ENCODE data around the gene KATNBL1.
A peak's percentile ranks its signal among the peaks of the same experiment; 100 is the strongest.
"Not testable (repeated sequence)": the region's sequence is repeated elsewhere in the genome, so short reads cannot be mapped to it uniquely, and the experiment has no call there.

Gene KATNBL1

DNA sequence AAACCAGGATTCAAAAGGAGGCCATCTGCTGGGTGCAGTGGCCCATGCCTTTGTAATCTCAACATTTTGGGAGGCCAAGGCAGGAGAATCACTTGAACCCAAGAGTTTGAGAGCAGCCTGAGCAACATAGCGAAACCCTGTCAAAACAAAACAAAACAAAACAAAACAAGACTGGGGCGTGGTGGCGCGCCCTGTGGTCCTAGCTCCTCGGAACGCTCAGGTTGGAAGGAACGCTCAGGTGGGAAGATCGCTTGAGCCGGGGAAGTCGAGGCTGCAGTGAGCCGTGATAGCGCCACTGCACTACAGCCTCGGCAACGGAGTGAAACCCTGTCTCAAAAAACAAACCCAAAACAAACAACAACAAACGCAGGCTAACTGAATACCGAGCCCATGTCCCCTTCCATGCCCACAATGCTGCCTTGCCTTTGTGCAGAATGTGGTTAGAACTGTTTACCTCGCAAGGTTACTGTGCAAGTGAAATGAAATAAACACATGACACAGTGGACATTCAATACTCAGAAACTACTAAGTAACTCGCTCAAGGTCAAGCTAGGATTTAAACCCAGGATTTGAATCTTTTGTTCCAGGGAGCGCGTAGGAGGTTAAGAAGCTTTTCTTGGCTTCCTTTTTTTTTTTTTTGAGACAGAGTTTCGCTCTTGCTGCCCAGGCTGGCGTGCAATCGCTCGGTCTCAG, 14.2 kb upstream of the KATNBL1 start:
- H3K4me3 Mint-ChIP-seq: peak overlapping the region; percentile 95 to 98
- H3K9me3 Mint-ChIP-seq: no peaks in the 10 kb centered on the region
- H3K36me3 Mint-ChIP-seq: peaks cover 19 to 23% of the 10 kb centered on the region in 2 donors
- DNase-seq: no peak
- peak overlapping the region; percentile 93 for H3K27ac Mint-ChIP-seq
- peaks cover 16 to 26% of the 10 kb centered on the region in 2 donors for H3K4me1 Mint-ChIP-seq
- H3K27me3 Mint-ChIP-seq: no peaks in the 10 kb centered on the region
- peak; percentile 34 to 38 for ATAC-seq (replicated peaks)

DNA sequence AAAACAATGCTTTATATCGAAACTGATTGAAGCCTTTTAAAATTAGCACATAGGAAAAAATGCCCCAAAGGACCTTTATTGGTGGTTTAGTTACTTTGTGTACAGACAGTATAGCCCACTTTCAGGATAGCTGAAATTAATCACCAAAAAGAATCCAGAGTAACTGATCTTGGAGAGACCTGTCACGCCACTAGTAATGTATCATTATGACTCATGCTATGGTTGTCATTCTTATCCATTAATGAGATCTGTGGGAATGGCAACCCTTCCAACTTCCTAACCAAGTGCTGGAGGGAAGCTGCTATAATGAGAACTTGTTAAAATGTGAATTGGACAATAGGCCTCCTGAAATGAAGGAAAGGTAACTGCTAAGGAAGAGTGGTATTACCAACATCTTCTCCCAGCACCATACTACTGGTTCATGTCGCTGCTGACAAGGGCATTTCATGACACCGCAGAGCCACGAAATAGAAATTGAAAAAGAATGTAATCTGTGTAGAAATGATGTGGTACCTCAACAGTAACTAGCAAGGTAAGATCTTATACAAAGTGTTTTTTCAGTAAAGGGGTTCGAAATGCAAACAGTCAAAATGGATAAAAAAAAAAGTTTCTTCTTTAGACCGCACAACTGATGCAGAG, 7.8 kb upstream of the KATNBL1 start:
- Mint-ChIP-seq H3K27ac (no peak overlapping the region), H3K27me3 (peaks cover 6 to 16% of the 10 kb centered on the region in 2 donors), H3K4me1 (no peaks in the 10 kb centered on the region), H3K36me3 (no peaks in the 10 kb centered on the region), H3K4me3 (no peak overlapping the region), H3K9me3 (no peaks in the 10 kb centered on the region)
- DNase-seq: no peak
- no peak for ATAC-seq (replicated peaks)

DNA sequence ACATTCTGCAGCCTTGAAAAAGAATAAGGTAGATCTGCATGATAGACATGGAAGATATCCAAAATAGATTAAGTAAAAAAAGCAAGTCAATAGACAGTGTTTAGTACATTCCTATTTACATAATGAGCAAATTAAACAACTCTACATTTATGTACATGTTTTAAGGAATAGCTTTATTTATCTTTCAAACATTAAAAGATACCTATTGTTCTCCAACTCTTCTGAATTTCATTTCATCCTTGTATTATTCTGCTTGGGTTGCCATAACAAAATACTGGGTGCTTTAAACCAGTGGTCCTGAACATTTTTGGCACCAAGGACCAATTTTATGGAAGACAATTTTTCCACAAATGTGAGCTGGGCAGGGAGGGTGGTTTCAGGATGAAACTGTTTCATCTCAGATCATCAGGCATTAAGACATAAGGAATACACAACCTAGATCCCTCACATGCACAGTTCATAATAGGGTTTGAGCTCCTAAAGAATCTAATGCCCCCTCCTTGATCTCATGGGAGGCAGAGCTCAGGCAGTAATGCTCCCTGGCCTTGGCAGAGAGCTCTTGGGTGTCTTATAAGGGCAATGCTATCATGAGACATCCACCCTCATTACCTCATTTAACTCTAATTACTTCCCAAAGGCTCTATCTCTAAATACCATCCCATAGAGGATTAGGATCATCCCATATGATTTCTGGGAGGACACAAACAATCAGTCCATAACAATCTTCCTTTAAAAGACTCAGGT, 6.8 kb upstream of the KATNBL1 start:
- Mint-ChIP-seq H3K27me3 (peaks cover 6 to 16% of the 10 kb centered on the region in 2 donors), H3K36me3 (no peaks in the 10 kb centered on the region), H3K4me3 (no peak overlapping the region), H3K27ac (no peak overlapping the region), H3K4me1 (no peaks in the 10 kb centered on the region), H3K9me3 (no peaks in the 10 kb centered on the region)
- ATAC-seq (replicated peaks) (no peak), DNase-seq (no peak)

DNA sequence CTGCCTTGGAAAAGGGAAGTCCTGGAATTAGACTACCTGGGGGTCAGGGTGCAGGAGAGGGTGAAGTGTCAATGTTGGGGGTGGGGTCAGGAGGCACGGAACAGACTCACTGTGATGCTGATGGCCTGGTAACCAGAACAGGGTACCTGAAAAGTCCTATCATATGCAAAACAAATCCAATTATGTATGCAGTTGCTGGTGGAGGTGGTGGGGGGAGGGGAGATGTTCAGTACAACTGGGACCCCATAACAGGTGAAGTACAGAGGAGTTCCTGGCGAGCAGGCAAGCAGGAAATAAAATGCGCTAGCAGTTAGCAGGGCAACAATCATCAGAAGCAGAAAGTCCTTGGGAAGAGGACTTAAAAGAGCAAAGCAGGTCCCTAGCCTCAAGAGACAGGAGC, 4.2 kb upstream of the KATNBL1 start:
- Mint-ChIP-seq H3K9me3 (no peaks in the 10 kb centered on the region), H3K36me3 (no peaks in the 10 kb centered on the region), H3K27me3 (peaks cover 6 to 16% of the 10 kb centered on the region in 2 donors), H3K27ac (no peak overlapping the region), H3K4me3 (no peak overlapping the region), H3K4me1 (peaks cover 1 to 9% of the 10 kb centered on the region in 2 donors)
- DNase-seq: no peak
- ATAC-seq (replicated peaks): no peak

DNA sequence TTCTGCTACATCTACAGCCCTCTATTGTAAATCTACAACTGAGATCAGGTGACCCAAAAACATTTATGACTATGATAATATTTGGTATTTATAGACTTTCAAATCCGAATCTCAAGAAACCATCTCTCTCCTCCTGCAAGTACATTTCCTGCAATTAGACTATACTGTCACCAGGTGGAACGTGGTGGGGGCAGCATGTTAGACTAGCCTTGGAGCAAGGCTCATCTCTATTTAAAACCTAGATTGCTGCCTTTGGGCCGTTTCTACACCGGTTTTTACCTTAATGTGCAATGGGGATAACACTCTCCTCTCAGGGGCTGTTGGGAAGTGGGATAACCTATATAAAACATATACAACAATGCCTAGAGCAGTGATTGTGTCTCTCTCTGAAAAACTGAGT, 3.8 kb upstream of the KATNBL1 start:
- H3K4me1 Mint-ChIP-seq: peaks cover 1 to 11% of the 10 kb centered on the region in 2 donors
- no peaks in the 10 kb centered on the region for H3K36me3 Mint-ChIP-seq
- DNase-seq (no peak), ATAC-seq (replicated peaks) (no peak)
- H3K27ac Mint-ChIP-seq: no peak overlapping the region
- H3K9me3 Mint-ChIP-seq: no peaks in the 10 kb centered on the region
- no peak overlapping the region for H3K4me3 Mint-ChIP-seq
- peaks cover 6 to 16% of the 10 kb centered on the region in 2 donors for H3K27me3 Mint-ChIP-seq

DNA sequence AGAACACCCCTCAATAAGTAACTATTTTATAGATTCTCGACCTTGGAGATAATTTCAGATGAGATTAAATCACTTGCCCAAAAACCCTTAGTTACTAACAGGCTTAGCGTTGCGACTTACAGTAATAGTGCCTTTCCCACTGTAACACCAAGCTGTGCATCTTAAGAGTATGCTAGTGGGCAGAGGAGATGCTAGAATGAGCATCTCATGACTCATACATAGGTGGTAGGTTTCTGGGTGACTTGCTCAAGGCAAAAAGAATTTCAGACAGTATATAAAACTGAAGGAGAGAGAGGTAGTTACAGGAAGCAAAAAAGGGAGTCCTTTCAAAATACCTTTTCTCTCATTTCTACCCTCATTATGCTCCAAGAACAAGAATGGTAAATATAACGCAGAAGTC, 3.9 kb downstream of the KATNBL1 start:
- Mint-ChIP-seq H3K4me1 (peaks cover 16 to 42% of the 10 kb centered on the region in 2 donors), H3K27me3 (no peaks in the 10 kb centered on the region), H3K36me3 (peaks cover 13 to 20% of the 10 kb centered on the region in 2 donors), H3K4me3 (no peak overlapping the region), H3K9me3 (no peaks in the 10 kb centered on the region), H3K27ac (no peak overlapping the region)
- ATAC-seq (replicated peaks): no peak
- no peak for DNase-seq

DNA sequence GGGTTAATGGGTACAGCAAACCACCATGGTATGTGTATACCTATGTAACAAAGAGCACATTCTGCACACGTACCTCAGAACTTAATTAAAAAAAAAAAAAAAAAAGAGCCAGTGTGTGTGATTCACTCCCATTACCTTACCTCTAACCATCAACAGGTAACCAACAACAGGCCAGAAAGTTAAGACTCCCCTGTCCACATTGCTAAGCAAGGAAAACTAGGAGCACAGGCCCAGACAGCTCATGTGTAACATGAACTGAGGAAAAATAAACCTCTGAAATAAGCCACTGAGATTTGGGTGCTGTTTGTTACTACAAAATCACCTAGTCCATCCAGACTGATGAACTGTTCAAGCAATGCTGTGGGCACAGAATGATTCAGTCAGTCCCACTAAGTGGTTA, 6.0 kb downstream of the KATNBL1 start:
- Mint-ChIP-seq H3K4me3 (no peak overlapping the region), H3K9me3 (peaks cover 0 to 1% of the 10 kb centered on the region in 2 donors), H3K27ac (no peak overlapping the region), H3K27me3 (no peaks in the 10 kb centered on the region), H3K4me1 (peaks cover 15 to 39% of the 10 kb centered on the region in 2 donors), H3K36me3 (peaks cover 29 to 38% of the 10 kb centered on the region in 2 donors)
- ATAC-seq (replicated peaks) (no peak), DNase-seq (no peak)

DNA sequence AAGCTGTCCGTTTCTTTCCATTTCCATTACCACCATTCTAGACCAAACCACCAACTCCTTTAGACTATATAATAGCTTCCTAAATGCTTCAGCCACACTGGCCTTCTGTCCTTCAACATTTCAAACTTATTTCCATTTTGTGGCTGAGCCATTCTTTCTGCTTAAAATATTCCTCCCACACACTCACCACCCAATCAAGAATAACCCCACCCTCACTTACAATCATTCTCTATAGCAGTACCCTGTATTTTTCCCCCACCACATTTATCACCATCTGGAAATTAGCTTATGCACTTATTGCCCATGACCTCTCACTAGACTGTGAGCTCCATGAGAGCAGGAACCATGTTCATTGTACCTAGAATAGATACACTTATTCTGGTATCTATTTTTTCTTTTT, 6.6 kb downstream of the KATNBL1 start:
- H3K27me3 Mint-ChIP-seq: no peaks in the 10 kb centered on the region
- DNase-seq (no peak), ATAC-seq (replicated peaks) (no peak)
- H3K9me3 Mint-ChIP-seq: peaks cover 0 to 1% of the 10 kb centered on the region in 2 donors
- H3K4me1 Mint-ChIP-seq: peaks cover 13 to 33% of the 10 kb centered on the region in 2 donors
- peaks cover 32 to 38% of the 10 kb centered on the region in 2 donors for H3K36me3 Mint-ChIP-seq
- H3K4me3 Mint-ChIP-seq: no peak overlapping the region
- H3K27ac Mint-ChIP-seq: peak overlapping the region; percentile 0

DNA sequence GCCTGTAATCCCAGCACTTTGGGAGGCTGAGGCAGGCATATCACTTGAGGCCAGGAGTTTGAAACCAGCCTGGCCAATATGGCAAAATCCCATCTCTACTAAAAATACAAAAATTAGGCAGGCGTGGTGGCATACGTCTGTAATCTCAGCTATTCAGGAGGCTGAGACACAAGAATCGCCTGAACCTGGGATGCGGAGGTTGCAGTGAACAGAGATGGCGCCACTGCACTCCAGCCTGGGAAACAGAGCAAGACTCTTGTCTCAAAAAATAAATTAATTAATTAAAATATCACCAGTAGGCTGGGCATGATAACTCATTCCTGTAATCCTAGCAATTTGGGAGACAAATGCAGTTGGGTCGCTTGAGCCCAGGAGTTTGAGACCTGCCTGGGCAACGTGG, 16.6 kb downstream of the KATNBL1 start:
- ATAC-seq (replicated peaks); H3K4me3 Mint-ChIP-seq; DNase-seq; H3K9me3 Mint-ChIP-seq; H3K27me3 Mint-ChIP-seq; H3K27ac Mint-ChIP-seq: not testable (repeated sequence)
- Mint-ChIP-seq H3K4me1 (peaks cover 11 to 26% of the 10 kb centered on the region in 2 donors), H3K36me3 (peaks cover 7 to 29% of the 10 kb centered on the region in 2 donors)

DNA sequence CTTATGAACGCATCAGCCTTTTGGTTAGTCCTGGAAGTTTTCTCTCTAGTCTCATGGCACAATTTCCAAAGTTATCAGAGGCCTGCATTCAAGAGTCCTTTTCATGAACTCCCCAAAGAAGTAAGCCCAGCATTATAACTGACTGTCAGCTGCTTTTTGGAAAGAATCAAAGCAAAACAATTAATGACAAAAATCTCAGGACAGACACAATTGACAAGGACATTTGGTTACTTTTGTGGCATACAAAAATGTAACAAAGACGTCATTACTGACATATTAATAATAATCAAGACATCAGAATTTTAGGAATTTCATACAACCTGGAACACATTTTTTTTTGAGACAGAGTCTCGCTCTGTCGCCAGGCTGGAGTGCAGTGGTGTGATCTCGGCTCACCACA, 21.2 kb downstream of the KATNBL1 start:
- Mint-ChIP-seq H3K4me1 (peaks cover 5 to 35% of the 10 kb centered on the region in 2 donors), H3K4me3 (no peak overlapping the region), H3K27me3 (no peaks in the 10 kb centered on the region), H3K9me3 (peaks cover 0 to 3% of the 10 kb centered on the region in 2 donors), H3K27ac (no peak overlapping the region), H3K36me3 (peaks cover 14 to 29% of the 10 kb centered on the region in 2 donors)
- no peak for ATAC-seq (replicated peaks)
- no peak for DNase-seq

DNA sequence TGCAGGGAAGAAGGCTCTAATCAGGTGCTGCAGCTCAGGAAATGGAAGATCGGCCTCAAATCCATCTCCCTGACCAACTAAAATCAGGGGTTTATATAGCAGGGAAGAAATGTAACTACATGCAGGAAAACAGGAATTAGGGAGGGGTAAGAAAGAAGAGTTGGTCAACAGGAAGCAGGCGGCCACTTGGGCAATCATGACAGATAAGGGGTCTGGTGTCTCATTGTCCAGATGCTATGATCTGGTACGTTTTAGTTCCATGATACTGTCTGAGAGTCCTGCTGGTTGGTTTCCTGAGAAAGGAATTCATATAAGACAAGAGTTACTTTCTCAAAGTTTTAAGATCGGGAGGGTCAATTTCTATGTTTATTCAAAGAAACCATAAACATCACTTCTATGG, 24.2 kb downstream of the KATNBL1 start:
- peaks cover 16 to 31% of the 10 kb centered on the region in 2 donors for H3K36me3 Mint-ChIP-seq
- peaks cover 8 to 36% of the 10 kb centered on the region in 2 donors for H3K4me1 Mint-ChIP-seq
- peaks cover 0 to 3% of the 10 kb centered on the region in 2 donors for H3K9me3 Mint-ChIP-seq
- no peak for ATAC-seq (replicated peaks)
- DNase-seq: no peak
- no peak overlapping the region for H3K27ac Mint-ChIP-seq
- no peaks in the 10 kb centered on the region for H3K27me3 Mint-ChIP-seq
- H3K4me3 Mint-ChIP-seq: no peak overlapping the region

DNA sequence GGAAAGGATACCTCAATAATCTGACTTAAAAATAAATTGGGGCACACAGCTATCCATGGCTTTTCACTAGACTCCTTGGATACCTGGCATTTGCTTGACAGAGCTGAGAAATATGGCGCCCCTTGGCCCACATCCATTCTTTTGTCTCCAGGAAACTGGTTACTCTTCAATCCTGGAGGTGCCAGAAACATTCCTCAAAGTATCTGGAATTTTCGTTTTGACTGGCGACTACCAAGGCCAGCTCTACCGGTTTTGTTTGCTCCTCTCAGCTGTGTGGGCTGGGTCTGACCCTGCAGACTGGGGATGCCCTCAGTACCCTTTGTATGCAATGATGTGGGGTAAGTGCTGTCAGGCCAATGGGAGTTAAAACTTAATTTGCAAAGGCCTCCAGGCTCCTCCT, 27.0 kb downstream of the KATNBL1 start:
- no peak overlapping the region for H3K27ac Mint-ChIP-seq

DNA sequence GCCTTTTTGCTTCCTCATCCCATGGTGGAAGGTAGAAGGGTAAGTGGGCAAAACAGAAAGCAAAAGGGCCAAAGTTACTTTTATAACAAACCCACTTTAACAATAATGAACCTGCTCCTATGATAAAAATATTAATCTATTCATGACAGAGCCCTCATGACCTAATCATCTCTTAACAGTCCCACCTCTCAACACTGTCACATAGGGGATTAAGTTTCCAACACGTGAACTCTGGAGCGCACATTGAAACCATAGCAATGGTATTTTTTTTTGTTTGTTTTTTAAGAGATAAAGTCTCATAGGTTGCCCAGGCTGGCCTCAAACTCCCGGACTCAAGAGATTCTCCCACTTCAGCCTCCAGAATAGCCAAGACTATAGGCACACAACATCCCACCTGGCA, 30.7 kb downstream of the KATNBL1 start:
- no peak for ATAC-seq (replicated peaks)
- no peak for DNase-seq
- Mint-ChIP-seq H3K36me3 (peaks cover 20 to 43% of the 10 kb centered on the region in 2 donors), H3K27me3 (no peaks in the 10 kb centered on the region), H3K4me3 (no peak overlapping the region), H3K27ac (no peak overlapping the region), H3K9me3 (peaks cover 2% of the 10 kb centered on the region in 2 donors), H3K4me1 (peaks cover 10 to 11% of the 10 kb centered on the region in 2 donors)

More for the DNA sequence above, 27.0 kb downstream of the KATNBL1 start:
- no peak for DNase-seq
- no peak for ATAC-seq (replicated peaks)
- H3K4me3 Mint-ChIP-seq: no peak overlapping the region
- peaks cover 12 to 22% of the 10 kb centered on the region in 2 donors for H3K4me1 Mint-ChIP-seq
- peaks cover 0 to 3% of the 10 kb centered on the region in 2 donors for H3K9me3 Mint-ChIP-seq
- peaks cover 19 to 35% of the 10 kb centered on the region in 2 donors for H3K36me3 Mint-ChIP-seq
- no peaks in the 10 kb centered on the region for H3K27me3 Mint-ChIP-seq

DNA sequence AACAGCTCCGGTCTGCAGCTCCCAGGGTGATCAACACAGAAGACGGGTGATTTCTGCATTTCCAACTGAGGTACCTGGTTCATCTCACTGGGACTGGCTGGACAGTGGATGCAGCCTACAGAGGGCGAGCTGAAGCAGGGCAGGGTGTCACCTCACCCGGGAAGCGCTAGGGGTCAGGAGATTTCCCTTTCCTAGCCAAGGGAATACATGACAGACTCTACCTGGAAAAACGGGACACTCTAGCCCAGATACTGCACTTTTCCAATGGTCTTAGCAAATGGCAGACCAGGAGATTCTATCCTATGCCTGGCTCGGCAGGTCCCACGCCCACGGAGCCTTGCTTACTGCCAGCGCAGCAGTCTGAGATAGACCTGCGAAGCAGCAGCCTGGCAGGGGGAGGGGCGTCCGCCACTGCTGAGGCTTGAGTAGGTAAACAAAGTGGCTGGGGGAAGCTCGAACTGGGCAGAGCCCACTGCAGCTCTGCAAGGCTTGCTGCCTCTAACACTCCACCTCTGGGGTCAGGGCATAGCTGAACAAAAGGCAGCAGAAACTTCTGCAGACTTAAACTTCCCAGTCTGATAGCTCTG, 43.8 kb downstream of the KATNBL1 start:
- not testable (repeated sequence) for H3K27ac Mint-ChIP-seq; ATAC-seq (replicated peaks); DNase-seq; H3K4me3 Mint-ChIP-seq; H3K27me3 Mint-ChIP-seq
- peaks cover 22 to 55% of the 10 kb centered on the region in 2 donors for H3K4me1 Mint-ChIP-seq
- H3K36me3 Mint-ChIP-seq: peaks cover 57 to 62% of the 10 kb centered on the region in 2 donors
- peaks cover 30 to 31% of the 10 kb centered on the region in 2 donors for H3K9me3 Mint-ChIP-seq
